GM19467 (cell line): ENCODE measurements around the gene IPCEF1.
"Not testable (repeated sequence)": the region's sequence is repeated elsewhere in the genome, so short reads cannot be mapped to it uniquely, and the experiment has no call there.

ENCODE experiments used
- ATAC-seq: cut with Tn5 transposase; IDR thresholded peaks from one replicate; pipeline ENCODE4 v1.9.1; 2021; ENCODE audit warnings: mild to moderate bottlenecking, moderate library complexity; ENCODE audit not compliant: unreplicated experiment

The IPCEF1 gene

DNA sequence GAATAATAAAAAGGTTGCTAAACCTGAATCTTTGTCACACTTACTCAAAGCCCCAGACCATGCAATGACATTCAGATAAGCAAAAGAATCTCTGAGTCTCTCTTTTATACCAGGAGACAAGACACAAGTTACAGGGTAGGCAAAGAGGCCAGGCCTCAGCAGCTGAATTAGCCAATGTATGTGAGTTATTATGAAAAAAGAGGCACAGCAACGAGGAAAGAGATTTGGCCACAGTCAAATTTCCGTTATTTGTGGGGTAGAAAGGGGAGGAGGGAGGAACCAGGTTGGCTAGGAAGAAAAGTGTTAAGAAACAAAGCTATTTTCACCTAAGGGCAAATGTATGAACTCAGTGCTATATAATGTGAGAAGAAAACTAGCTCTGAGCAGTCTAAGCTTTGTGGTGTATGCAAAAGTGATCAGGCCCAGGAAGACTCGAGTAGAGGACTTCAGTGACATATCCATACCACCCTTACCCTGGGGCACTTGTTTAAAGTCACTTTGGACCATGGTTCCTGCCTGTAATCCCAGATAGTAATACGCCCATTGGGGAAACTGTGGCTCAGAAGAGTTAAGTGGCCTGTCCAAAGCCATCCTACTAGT, 19.1 kb downstream of the IPCEF1 start:
- no peak for ATAC-seq

DNA sequence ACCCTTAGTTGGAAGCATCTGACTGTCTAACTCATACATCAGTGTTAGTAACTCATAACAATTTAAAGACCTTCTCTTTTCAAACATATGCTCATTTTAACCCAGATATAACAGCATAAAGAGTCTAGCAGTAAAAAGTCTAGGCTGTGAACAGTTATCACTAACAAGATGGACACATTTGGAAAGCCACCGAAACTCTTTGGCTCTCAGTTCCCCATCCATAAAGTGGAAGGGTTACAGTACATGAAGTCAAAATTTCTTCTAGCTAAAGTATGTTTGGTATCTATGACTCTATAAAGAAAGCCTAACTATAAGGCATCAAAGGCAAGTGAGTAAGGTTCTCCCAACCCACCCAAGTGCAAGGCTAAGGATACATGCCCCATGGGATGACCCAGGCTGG, 22.5 kb downstream of the IPCEF1 start:
- not testable (repeated sequence) for ATAC-seq

DNA sequence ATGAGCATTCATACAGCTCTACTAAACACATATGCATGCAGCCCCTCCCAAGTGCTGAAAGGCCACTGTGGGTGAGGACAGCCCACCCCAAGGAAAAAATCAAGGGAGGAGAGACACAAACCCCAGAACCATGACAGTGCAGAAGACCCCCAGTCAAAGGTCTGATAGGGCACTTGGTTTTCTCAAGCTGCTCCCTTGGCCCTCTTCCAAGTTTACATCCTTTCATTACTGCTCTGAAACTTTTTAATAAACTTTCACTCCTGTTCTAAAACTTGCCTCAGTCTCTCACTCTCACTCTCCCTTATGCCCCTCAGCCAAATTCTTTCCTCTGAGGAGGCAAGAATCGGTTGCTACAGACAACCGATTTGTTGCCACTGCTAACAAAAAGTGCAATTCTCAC, 24.9 kb downstream of the IPCEF1 start:
- no peak for ATAC-seq

DNA sequence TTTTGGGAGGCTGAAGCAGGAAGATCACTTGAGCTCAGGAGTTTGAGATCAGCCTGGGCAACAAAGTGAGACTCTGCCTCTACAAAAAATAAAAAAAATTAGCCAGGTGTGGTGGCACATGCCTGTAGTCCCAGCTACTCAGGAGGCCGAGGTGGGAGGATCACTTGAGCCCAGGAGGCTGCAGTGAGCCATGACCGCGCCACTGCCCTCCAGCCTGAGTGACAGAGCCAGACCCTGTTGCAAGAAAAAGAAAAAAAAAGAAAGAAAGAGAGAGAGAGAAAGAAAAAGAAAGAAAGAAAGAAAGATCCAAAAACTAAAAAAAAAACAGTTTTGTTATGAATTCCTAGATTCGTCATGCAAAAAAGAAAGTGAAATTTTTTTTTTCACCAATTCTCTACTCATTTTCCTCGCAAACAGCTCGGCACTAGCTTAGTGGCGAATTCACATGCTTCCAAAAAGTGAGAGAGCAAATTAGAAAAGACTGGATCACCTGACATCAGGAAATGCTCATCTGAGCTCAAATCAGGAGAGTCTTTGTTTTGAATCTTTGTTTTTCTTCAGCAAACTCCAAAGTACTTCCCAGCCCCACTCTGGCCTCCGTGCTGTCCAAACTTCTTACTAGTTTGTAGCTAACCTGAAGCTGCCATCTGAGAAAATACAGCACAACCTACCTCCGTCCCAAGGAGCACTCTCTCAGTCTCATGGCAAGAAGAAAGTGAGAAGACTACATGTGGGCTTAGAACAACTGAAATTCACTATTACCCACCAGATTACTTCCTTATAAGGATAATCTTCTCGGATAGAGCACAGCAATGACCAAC, 27.0 kb downstream of the IPCEF1 start:
- no peak for ATAC-seq

DNA sequence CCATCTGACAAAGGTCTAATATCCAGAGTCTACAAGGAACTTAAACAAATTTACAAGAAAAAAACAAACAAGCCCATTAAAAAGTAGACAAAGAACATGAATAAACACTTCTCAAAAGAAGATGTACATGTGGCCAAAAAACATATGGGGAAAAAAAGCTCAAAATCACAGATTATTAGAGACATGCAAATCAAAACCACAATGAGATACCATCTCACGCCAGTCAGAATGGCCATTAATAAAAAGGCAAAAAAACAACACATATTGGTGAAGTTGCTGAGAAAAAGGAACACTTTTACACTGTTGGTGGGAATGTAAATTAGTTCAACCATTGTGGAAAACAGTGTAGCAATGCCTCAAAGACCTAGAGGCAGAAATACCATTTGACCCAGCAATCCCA, 29.3 kb downstream of the IPCEF1 start:
- ATAC-seq, result not testable (repeated sequence)

DNA sequence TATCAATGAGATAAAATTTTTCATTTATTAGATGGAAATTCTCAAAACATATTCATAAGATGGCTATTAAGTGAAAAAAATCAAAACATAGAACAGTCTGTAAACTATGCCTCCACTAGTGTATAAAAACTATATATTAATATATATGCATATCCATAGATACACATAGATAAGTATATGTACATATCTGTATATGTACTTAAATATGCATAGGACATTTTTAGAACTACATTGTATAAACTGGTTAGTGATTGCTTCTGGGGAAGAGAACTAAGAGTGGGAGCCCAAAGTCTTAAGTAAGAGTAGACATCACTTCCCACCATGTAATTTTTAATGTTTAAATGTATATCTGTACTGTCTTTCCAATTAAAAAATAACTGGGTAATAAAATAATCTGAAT, 31.5 kb downstream of the IPCEF1 start:
- no peak for ATAC-seq

DNA sequence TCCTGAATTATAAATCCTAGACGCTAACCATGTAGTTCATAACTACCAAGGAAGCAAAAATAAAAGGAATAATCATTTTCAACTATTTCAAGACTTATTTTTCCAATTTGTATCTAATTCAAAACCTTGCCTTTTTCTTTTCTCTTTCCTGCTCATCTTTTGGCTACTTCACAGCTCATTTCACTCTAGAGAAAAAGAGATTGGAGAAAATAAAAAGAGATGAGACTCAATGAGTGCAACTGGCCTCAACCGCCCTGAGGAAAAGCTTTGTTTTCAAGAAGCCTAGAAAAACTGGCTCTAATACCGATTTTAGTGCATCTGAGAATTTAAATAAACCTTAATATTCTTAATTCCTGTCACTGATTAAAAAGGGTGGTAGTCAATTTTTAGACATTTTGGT, 36.4 kb downstream of the IPCEF1 start:
- ATAC-seq, result no peak

DNA sequence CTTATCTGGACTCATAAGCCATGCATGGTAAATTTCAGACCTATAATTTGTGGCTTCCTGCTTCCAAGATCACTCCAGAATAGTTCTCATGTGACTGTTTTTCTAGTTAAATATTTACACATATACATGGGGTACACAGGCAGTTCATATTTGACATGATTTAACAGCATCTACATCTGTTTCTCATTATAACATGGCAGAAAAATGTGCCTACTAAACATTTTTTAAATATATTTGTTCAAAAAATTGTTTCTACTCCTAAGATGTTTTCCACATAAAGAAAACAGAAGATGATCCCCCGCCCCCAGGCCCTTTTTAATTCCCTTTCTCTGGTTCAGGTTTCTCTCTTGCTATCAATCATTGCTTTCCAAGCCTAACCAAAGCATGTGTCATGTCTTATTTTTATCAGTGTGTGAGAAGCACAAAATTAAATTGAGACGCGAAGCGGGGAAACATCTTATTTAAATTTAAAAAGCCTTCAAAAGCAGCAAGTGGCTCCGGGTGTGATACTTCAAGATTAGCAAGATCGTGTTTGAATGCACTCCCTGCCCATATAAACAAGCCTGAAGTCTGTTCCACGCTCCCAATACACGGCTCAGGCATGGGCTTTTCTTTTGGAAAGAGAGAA, 37.3 kb downstream of the IPCEF1 start:
- ATAC-seq, result no peak

DNA sequence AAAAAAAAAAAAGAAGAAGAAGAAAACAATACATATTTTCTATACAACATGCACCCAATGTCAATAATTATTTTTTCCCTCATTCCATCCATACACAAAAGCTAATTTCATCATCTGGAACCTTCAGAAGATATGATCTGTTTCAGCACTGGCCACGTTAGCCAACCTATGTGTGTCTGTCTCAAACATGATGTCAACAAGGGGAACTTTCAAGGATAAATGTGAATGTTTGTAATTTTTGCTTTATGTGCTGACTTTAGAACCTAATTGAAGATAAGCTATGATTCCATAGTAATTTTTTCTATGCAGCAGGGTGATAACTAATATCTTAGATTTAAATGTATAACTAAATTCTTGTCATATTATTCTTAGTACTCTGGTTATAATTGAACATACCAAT, 37.9 kb downstream of the IPCEF1 start:
- ATAC-seq, result no peak

DNA sequence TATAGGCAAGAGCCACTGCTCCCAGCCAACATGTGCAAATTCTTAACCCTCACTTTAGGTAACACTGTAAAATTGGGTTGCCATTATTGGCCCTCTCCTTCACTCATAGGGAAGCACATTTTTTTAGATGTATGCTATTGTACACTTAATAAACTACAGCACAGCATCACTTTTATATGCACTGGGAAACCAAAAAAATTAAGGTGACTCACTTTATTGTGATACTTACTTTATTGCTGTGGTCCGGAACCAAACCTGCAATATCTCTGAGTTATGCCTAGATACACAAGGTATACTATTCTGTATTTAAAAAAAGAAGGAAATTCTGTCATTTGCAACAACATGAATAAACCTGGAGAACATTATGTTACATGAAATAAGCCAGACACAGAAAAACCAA, 40.5 kb downstream of the IPCEF1 start:
- ATAC-seq, result no peak

DNA sequence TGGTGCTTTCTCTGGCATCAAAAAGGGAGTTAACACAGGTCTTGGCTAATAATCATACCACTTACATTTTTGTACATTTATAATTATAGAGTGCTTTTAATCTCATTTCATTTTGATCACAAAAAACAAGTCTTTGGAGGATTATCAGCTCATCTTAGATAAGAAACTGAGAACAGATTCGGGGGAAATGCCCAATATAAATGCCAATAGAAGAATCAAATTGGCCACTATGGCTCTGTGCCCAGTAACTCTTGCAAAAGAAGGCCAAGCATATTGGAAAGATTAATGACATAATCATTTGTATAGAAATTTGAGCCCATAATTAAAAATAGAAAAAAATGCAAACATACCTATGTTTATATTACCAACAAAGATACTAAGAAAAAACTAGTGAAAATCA, 42.5 kb downstream of the IPCEF1 start:
- ATAC-seq, result no peak

DNA sequence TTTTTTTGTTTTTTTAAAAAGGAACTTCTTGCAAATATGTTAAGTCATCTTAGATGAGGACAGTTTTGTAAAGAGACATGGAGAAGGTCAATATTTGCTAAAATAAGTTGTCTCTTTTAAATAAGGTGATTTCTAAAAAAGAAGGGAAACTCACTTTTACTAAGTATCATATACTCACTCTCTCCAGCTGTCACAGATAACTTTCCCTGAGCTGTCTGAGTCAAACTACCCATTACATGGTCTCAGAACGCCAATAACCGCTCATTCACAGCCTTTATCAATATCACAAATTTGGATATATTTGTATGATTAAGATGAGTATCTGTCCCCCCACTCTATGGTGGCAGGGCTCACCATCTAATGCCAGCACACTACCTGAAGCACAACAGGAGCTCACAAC, 47.6 kb downstream of the IPCEF1 start:
- no peak for ATAC-seq

DNA sequence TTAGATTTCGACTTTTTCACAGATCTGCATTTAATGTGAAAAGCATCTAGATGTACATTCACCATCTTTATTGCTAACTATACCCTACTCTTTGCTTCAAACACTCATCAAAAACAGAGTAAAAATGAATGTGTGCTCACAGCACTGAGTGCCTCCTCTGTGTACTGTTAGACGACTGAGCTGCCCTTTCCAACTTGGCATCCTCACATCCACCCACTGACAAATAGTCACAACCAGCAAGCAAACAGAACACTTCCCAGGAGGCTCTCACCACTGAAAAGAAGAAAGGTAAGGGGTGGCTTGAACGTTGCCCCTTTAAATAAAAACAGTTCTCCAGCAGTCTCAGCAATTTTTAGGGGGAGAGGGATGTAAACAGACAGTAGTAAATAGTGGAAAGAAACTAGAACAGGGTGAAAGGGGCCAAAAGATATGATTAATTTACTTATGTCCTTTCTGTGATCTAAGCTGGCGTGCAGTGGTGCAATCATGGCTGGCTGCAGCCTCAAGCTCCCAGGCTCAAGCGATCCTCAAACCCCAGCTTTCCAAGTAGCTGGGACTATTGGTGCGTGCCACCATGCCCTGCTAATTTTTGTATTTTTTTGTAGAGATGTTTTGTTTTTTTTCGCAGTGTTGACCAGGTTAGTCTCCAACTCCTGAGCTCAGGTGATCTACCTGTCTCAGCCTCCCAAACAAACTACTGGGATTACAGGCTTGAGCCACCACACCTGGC, 48.7 kb downstream of the IPCEF1 start:
- no peak for ATAC-seq

DNA sequence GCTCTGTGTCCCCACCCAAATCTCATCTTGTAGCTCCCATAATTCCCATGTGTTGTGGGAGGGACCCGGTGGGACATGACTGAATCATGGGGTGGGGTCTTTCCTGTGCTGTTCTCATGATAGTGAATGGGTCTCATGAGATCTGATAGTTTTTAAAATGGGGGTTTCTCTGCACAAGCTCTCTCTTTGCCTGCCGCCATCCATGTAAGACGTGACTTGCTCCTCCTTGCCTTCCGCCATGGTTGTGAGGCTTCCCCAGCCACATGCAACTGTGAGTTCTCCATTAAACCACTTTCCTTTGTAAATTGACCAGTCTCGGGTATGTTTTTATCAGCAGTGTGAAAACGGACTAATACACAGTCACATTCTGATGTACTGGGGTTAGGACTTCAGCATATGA, 49.5 kb downstream of the IPCEF1 start:
- not testable (repeated sequence) for ATAC-seq

DNA sequence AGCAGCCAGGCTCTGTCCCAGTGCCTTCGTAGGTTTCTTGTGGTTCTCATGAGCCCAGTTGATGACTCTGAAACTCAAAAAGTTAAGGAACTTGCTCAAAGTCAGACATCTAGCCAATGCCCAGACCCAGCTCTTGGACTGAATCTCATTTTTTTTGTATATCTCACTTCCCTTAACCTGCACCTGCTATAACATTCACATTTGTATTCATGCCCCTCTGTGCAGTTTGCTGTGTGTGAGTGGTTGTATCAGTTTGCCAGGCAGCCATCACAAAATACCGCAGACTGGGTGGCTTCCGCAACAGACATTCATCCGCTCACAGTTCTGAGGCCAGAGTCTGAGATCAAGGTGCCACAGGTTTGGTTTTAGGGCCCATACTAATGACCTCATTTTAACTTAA, 49.9 kb downstream of the IPCEF1 start:
- ATAC-seq, result peak; percentile 50

DNA sequence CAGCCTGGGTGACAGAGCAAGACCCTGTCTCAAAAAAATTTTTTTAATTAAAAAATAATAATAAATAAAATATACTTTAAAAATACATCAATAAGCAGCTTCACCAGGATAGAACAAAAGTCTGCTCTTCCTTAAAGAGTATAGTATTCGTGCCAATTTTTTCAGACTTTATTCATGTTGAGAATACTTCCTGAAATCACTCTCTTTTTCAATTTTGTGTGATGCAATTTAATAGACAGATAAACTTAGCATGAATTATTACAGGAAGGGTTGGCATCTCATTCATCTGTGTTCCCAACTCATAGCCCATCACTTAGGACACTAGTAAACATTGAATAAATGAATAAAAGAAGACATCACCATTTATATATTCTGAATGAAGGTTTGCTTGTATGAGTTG, 52.4 kb downstream of the IPCEF1 start:
- no peak for ATAC-seq

DNA sequence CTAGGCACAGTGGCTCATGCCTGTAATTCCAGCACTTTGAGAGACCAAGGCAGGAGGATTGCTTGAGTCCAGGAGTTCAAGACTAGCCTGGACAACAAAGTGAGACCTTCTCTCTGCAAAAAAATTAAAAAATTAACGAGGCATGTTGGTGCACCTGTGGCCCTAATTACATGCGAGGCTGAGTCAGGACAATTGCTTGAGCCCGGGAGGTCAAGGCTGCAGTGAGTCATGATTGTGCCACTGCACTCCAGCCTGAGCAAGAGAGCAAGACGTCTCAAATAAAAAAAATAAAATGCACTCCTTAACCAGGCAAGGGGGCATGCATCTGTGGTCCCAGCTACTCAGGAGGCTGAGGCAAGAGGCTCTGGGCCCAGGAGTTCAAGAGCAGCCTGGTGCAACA, 53.0 kb downstream of the IPCEF1 start:
- not testable (repeated sequence) for ATAC-seq

DNA sequence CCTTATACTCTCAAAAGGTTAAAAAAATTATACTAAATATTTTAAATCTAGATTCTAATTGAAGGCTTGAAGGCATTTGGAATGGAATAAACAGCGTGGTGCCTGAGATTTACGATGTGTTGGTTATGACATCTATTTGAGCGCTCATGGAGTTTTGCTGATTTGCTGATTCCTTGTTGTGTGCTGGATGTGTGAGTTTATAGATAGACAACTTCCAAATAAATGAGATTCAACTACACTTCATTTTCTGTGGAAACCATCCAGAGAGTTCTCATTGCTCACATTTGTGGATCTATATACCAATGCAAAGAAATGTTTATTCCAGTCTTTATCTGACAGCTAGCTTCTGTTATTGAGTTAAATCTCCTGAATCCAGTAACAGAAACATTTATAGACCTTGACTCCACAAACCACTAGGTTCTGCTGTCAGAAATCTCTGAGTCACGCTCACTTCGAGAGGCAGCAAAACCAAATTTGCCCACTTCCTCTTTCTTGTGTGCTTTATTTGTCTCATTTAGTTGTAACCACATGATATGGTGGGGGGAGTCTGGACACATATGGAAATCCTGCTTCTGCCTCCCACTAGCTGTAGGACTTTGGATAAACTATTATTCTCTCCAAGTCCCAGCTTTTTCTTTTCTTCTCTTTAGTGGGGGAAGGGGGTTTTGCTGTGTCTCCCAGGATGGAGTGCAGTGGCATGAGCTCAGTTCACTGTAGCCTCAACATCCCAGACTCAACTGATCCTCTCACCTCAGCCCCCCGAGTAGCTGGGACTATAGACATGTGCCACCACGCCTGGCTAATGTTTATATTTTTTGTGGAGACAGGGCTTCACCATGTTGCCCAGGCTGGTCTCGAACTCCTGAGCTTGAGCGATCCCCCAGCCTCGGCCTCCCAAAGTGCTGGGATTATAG, 54.5 kb downstream of the IPCEF1 start:
- peak; percentile 89 for ATAC-seq

DNA sequence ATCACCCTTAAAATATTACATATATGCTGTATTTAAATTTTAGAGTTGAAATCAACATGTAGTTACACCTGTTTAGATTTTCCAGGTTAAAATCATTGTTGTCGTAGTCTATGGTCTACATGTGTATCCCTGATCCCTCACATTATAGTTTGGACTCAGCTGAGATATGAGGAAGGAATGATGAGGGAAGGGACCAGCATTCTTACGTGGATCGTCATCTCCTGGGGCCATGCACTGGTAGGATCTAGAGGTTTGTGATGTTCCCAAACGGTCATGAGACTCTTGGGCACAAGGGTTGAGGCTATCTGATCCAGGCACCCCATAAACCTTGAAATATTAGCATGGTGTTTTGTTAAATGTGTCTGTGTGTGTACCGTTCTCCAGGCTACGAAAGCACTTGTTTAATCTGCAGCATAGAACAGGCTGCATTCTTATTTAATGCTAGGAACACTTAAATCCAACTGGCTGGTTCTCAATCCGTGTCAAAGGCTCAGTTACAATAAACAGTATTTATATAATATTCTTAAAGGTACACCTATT, 55.4 kb downstream of the IPCEF1 start:
- ATAC-seq, result no peak

DNA sequence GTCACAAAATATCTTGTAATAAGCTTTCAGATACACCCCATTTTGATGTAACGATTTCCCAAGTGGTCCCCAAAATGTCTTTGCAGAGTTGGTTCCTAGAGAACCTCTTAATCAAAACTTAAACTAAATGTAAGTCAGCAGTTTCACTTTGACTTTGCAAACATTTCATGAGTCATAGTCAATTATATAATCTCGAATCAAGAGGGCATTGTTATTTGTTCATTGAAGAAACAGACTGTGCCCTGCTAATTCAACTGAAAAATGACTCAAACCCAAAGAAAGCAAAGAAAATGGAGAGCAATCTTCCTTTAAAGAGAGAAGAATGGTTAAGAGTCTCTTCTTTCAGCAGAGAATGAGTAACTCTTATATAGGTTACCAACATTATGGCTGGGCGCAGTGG, 58.3 kb downstream of the IPCEF1 start:
- ATAC-seq, result no peak
